Stimulated activated CD4-positive, alpha-beta T cell treated with anti-CD3 and anti-CD28 coated beads, TNF-alpha, amount 100 ng/mL, for 1 hour (primary cell): ENCODE results near the gene TFAP2E.

Experiments
- DNase-seq, 3 donors: peaks; one replicate each; pipeline ENCODE4 v3.0.0-alpha.2; 2020; ENCODE audit warnings: low read depth in 3 of 3, low spot score in 1 of 3

Gene TFAP2E

GRCh38 chr1:35594005-35594760 lies 21.1 kb downstream of the TFAP2E start:
- DNase-seq = no peak

GRCh38 chr1:35595684-35596083 lies 22.6 kb downstream of the TFAP2E start:
- no peak for DNase-seq

GRCh38 chr1:35597870-35598269 lies 24.8 kb downstream of the TFAP2E start:
- no peak for DNase-seq

GRCh38 chr1:35598895-35599294 lies 25.8 kb downstream of the TFAP2E start:
- DNase-seq = no peak

- DNase-seq = no peak
Measured at GRCh38 chr1:35599411-35599810, 26.3 kb downstream of the TFAP2E start.

- no peak for DNase-seq
Measured at GRCh38 chr1:35600593-35600992, 27.5 kb downstream of the TFAP2E start.

- DNase-seq = no peak
Measured at GRCh38 chr1:35603468-35603867, 30.4 kb downstream of the TFAP2E start.

GRCh38 chr1:35603941-35604340 lies 30.8 kb downstream of the TFAP2E start:
- no peak for DNase-seq

- DNase-seq = no peak
Measured at GRCh38 chr1:35605071-35605866, 32.2 kb downstream of the TFAP2E start.

GRCh38 chr1:35605867-35606182 lies 32.7 kb downstream of the TFAP2E start:
- DNase-seq = no peak

GRCh38 chr1:35611655-35612054 lies 38.5 kb downstream of the TFAP2E start:
- DNase-seq = no peak

- DNase-seq = no peak
Measured at GRCh38 chr1:35615440-35615839, 42.3 kb downstream of the TFAP2E start.

GRCh38 chr1:35619237-35620121 lies 46.4 kb downstream of the TFAP2E start:
- no peak for DNase-seq

GRCh38 chr1:35622510-35623178 lies 49.5 kb downstream of the TFAP2E start:
- DNase-seq = no peak

- DNase-seq = no peak
Measured at GRCh38 chr1:35623832-35624231, 50.7 kb downstream of the TFAP2E start.

GRCh38 chr1:35629051-35629450 lies 55.9 kb downstream of the TFAP2E start:
- DNase-seq = no peak

- DNase-seq = no peak
Measured at GRCh38 chr1:35631396-35631795, 58.3 kb downstream of the TFAP2E start.

GRCh38 chr1:35633547-35633946 lies 60.4 kb downstream of the TFAP2E start:
- DNase-seq = no peak

- DNase-seq = no peak
Measured at GRCh38 chr1:35637401-35637809, 64.3 kb downstream of the TFAP2E start.

- DNase-seq = no peak
Measured at GRCh38 chr1:35640380-35641232, 67.5 kb downstream of the TFAP2E start.
